PC-9 (cell line): ENCODE results near the gene ZFHX3.

Experiments used
- CTCF ChIP-seq: fragments of 200-600 bp; sonication (generic); conservative IDR thresholded peaks from 2 replicates; pipeline ENCODE4 v1.6.1; 2017; ENCODE audit warnings: mixed run types, antibody characterized with exemption, mild to moderate bottlenecking, moderate library complexity
- EZH2 ChIP-seq: fragments of 200-600 bp; sonication (generic); IDR thresholded peaks from 2 replicates; pipeline ENCODE4 v1.8.0; 2017; ENCODE audit warnings: antibody characterized with exemption, low read depth

- TF ChIP-seq CTCF (no peak), EZH2 (no peak)
Measured at GRCh38 chr16:72793716-72794115, 254.2 kb downstream of the ZFHX3 start.
